Suprapubic skin (tissue), 4 donors: Measurements from ENCODE around the gene MPP3. TPM values are rescaled to one million over a fixed set of nuclear protein-coding genes. Genes with fewer than 3 reads are reported as not detected.

Experiments used
- DNase-seq, 2 donors: peaks; one replicate each; pipeline ENCODE4 v3.0.0-alpha.2; 2019; ENCODE audit warnings: low spot score in 2 of 2
- H3K27ac ChIP-seq: fragments of 200-600 bp; sonication (generic); one replicate; pipeline ENCODE4 v1.5.1; 2019
- H3K27me3 ChIP-seq: fragments of 200-600 bp; sonication (generic); one replicate; pipeline ENCODE4 v1.5.1; 2019
- H3K36me3 ChIP-seq: fragments of 200-600 bp; sonication (generic); one replicate; pipeline ENCODE4 v1.5.1; 2019
- H3K4me1 ChIP-seq: fragments of 200-600 bp; sonication (generic); one replicate; pipeline ENCODE4 v1.5.1; 2019
- H3K4me3 ChIP-seq: fragments of 200-600 bp; sonication (generic); one replicate; pipeline ENCODE4 v1.5.1; 2019; ENCODE audit warnings: mild to moderate bottlenecking
- H3K9me3 ChIP-seq: fragments of 200-600 bp; sonication (generic); one replicate; pipeline ENCODE4 v1.5.1; 2019
- CTCF ChIP-seq, 2 donors: fragments of 200-600 bp in 1 of 2; fragments of 450-650 bp in 1 of 2; sonication (generic) in 1 of 2; IDR thresholded peaks; one replicate each; pipeline ENCODE4 v1.5.1; 2016 to 2019; ENCODE audit warnings: antibody characterized with exemption in 2 of 2, mild to moderate bottlenecking in 1 of 2, moderate library complexity in 1 of 2
- EP300 ChIP-seq: sonication (generic); formaldehyde crosslinking; IDR thresholded peaks from one replicate; pipeline ENCODE4 v1.6.1; 2017; ENCODE audit warnings: antibody characterized with exemption
- POLR2A ChIP-seq, 2 donors: fragments of 450-650 bp; IDR thresholded peaks; one replicate each; pipeline ENCODE4 v1.6.1; 2017; ENCODE audit warnings: antibody characterized with exemption in 2 of 2, mild to moderate bottlenecking in 2 of 2, moderate library complexity in 2 of 2
- POLR2AphosphoS5 ChIP-seq, 3 donors: sonication (generic); formaldehyde crosslinking; IDR thresholded peaks; one replicate each; pipeline ENCODE4 v1.6.1; 2017; ENCODE audit warnings: antibody characterized with exemption in 3 of 3
- WGBS: methylation state at CpG from one replicate; pipeline ENCODE4 v1.1.5; 2018; 5-methylcytosine and 5-hydroxymethylcytosine counted together
- total RNA-seq, 4 donors: library from RNA; depleted of rRNA; stranded (reverse); fragments of >200 nt; gene quantifications; one replicate each; pipeline ENCODE4 v1.1.0, GENCODE V29; 2016

The MPP3 gene
- total RNA-seq, 4 donors from 2014 or later = 5.4 to 8.0 (median 5.9) TPM

GRCh38 chr17:43854498-43854897 is 21.6 kb upstream of the MPP3 start:
- Histone ChIP-seq H3K9me3 (no peaks in the 10 kb centered on the region), H3K4me3 (no peak overlapping the region), H3K4me1 (no peaks in the 10 kb centered on the region), H3K27me3 (peaks cover 25% of the 10 kb centered on the region), H3K27ac (no peak overlapping the region), H3K36me3 (no peaks in the 10 kb centered on the region)
- WGBS = 75% methylated on average over 8 of the region's 8 CpGs
- DNase-seq = no peak
- no peak for TF ChIP-seq POLR2AphosphoS5 (IDR thresholded peaks at IDR 0.05)
- no peak for TF ChIP-seq POLR2A (IDR thresholded peaks at IDR 0.05)

GRCh38 chr17:43853546-43853945 is 20.6 kb upstream of the MPP3 start:
- 76% methylated on average over 4 of the region's 7 CpGs for WGBS
- Histone ChIP-seq H3K27ac (no peak overlapping the region), H3K27me3 (peaks cover 28% of the 10 kb centered on the region)

GRCh38 chr17:43852571-43852970 is 19.6 kb upstream of the MPP3 start:
- TF ChIP-seq EP300 = no peak
- TF ChIP-seq POLR2A (IDR thresholded peaks at IDR 0.05) = no peak
- TF ChIP-seq POLR2AphosphoS5 (IDR thresholded peaks at IDR 0.05) = no peak
- TF ChIP-seq CTCF (IDR thresholded peaks at IDR 0.05) = no peak
- Histone ChIP-seq H3K27ac (no peak overlapping the region), H3K4me3 (no peak overlapping the region), H3K9me3 (no peaks in the 10 kb centered on the region), H3K36me3 (no peaks in the 10 kb centered on the region), H3K4me1 (no peaks in the 10 kb centered on the region), H3K27me3 (peaks cover 28% of the 10 kb centered on the region)
- DNase-seq = no peak
- WGBS = 91% methylated on average over 8 of the region's 8 CpGs

More at GRCh38 chr17:43853546-43853945, 20.6 kb upstream of the MPP3 start:
- no peak for TF ChIP-seq POLR2AphosphoS5 (IDR thresholded peaks at IDR 0.05)
- no peak for TF ChIP-seq CTCF (IDR thresholded peaks at IDR 0.05)
- TF ChIP-seq EP300 = no peak
- no peak for TF ChIP-seq POLR2A (IDR thresholded peaks at IDR 0.05)
- DNase-seq = no peak
- H3K9me3 ChIP-seq = no peaks in the 10 kb centered on the region
- no peak overlapping the region for H3K4me3 ChIP-seq
- H3K4me1 ChIP-seq = no peaks in the 10 kb centered on the region
- no peaks in the 10 kb centered on the region for H3K36me3 ChIP-seq

- WGBS = 95% methylated on average over 8 of the region's 8 CpGs
- Histone ChIP-seq H3K4me1 (peaks cover 7% of the 10 kb centered on the region), H3K36me3 (no peaks in the 10 kb centered on the region), H3K9me3 (no peaks in the 10 kb centered on the region), H3K27me3 (peaks cover 14% of the 10 kb centered on the region), H3K4me3 (no peak overlapping the region), H3K27ac (no peak overlapping the region)
- TF ChIP-seq EP300 (no peak), CTCF (IDR thresholded peaks at IDR 0.05) (no peak), POLR2AphosphoS5 (IDR thresholded peaks at IDR 0.05) (no peak), POLR2A (IDR thresholded peaks at IDR 0.05) (no peak)
- no peak for DNase-seq
These were observed 16.2 kb upstream of the MPP3 start for GRCh38 chr17:43849116-43849515.

- peaks cover 13% of the 10 kb centered on the region for H3K27me3 ChIP-seq
- 75% methylated on average over 10 of the region's 10 CpGs for WGBS
- TF ChIP-seq POLR2AphosphoS5 (IDR thresholded peaks at IDR 0.05) (no peak), CTCF (IDR thresholded peaks at IDR 0.05) (no peak), POLR2A (IDR thresholded peaks at IDR 0.05) (no peak), EP300 (no peak)
- H3K9me3 ChIP-seq = no peaks in the 10 kb centered on the region
- peaks cover 7% of the 10 kb centered on the region for H3K4me1 ChIP-seq
- H3K36me3 ChIP-seq = no peaks in the 10 kb centered on the region
- DNase-seq = no peak
- H3K4me3 ChIP-seq = no peak overlapping the region
- H3K27ac ChIP-seq = no peak overlapping the region
These were observed 15.7 kb upstream of the MPP3 start for GRCh38 chr17:43848601-43849000.

GRCh38 chr17:43846963-43847371 is 14.0 kb upstream of the MPP3 start, which contains the start of gene CD300LG:
TSS of gene CD300LG (plus strand) at chr17:43847176. CDS start at chr17:43847217, 41 bp downstream.
- Histone ChIP-seq H3K4me3 (no peak within 1 kb of the TSS), H3K9me3 (no peaks in the 10 kb centered on the region), H3K27me3 (peaks cover 4% of the 10 kb centered on the region), H3K36me3 (no peaks in the 10 kb centered on the region), H3K4me1 (peaks cover 7% of the 10 kb centered on the region), H3K27ac (no peak within 1 kb of the TSS)
- TF ChIP-seq POLR2AphosphoS5 (IDR thresholded peaks at IDR 0.05) = no peak
- no peak for TF ChIP-seq EP300
- TF ChIP-seq POLR2A (IDR thresholded peaks at IDR 0.05) = no peak
- TF ChIP-seq CTCF (IDR thresholded peaks at IDR 0.05) = no peak
- peak in 1 of 2 donors; percentile 59 for DNase-seq
- 26% methylated on average over 17 of the region's 17 CpGs for WGBS
